ENCODE results near the gene DDN.

- no peak for TF ChIP-seq GATA2 (IDR thresholded peaks at IDR 0.05; ENCODE audit: low read depth, low read length)
- TF ChIP-seq GATA3 (IDR thresholded peaks at IDR 0.05; ENCODE audit: low read depth, low read length), result no peak
These were observed 53.0 kb downstream of the DDN start for GRCh38 chr12:48946205-48946604.

All from SH-SY5Y (cell line).